ENCODE measurements around the gene TERB1. TPM values are rescaled to one million over a fixed set of nuclear protein-coding genes. Genes with fewer than 3 reads are reported as not detected.

TERB1 gene
- total RNA-seq, 1 experiment from 2014 or later, result not detected

- Histone ChIP-seq H3K4me1 (ENCODE audit: control insufficient read depth in 1 of 2, insufficient read depth in 2 of 2, low read length in 2 of 2) (no peaks in the 10 kb centered on the region), H3K27ac (ENCODE audit: low read depth, low read length) (no peak overlapping the region), H3K36me3 (ENCODE audit: control insufficient read depth in 1 of 2, insufficient read depth in 2 of 2, low read length in 2 of 2) (peaks cover 6 to 7% of the 10 kb centered on the region in 2 experiments; a peak in 3 of 4 replicates), H3K9me2 (ENCODE audit: insufficient read depth) (no peaks in the 10 kb centered on the region), H3K9ac (ENCODE audit: low read length) (no peak overlapping the region), H4K20me1 (ENCODE audit: insufficient read depth) (no peaks in the 10 kb centered on the region), H2AFZ (ENCODE audit: low read depth, low read length, poor library complexity, severe bottlenecking) (no peak overlapping the region), H3K4me3 (replicated peaks in 1 of 2; ENCODE audit: low read depth in 1 of 2, low read length in 2 of 2) (no peak overlapping the region), H3K79me2 (ENCODE audit: insufficient read depth, low read length) (no peaks in the 10 kb centered on the region), H3K4me2 (ENCODE audit: low read length) (no peak overlapping the region), H3K27me3 (ENCODE audit: insufficient read depth, low read length) (no peaks in the 10 kb centered on the region), H3K9me3 (ENCODE audit: control insufficient read depth in 1 of 2, insufficient read depth in 1 of 2, low read depth in 1 of 2, low read length in 2 of 2) (no peaks in the 10 kb centered on the region)
- DNase-seq (ENCODE audit: low read depth, low spot score) (no peak), ATAC-seq (peak; percentile 87)
- POLR2A ChIA-PET, result no interaction called here
- BruUV-seq (replicated peaks), result no TSS peak
- no peak for TF ChIP-seq SP1 (IDR thresholded peaks at IDR 0.05; ENCODE audit: low read depth)
- peak; percentile 29 to 67 (median 62); a peak in 5 of 6 replicates for TF ChIP-seq CTCF (IDR thresholded peaks at IDR 0.05 in 2 of 3, conservative IDR thresholded peaks at IDR 0.05 in 1 of 3; ENCODE audit: borderline replicate concordance in 1 of 3, insufficient read depth in 1 of 3, low read depth in 2 of 3, low read length in 2 of 3)
- peak; percentile 45 for TF ChIP-seq RAD21 (IDR thresholded peaks at IDR 0.05; ENCODE audit: low read depth)
- intact Hi-C loops (cut with micrococcal nuclease), result no loop called here
- RAD21 ChIA-PET (ENCODE audit: low non-redundant PET in 1 of 2, low total read pairs in 2 of 2, uncharacterized antibody in 2 of 2, unreplicated experiment in 2 of 2), result no interaction called here
- CTCF ChIA-PET, result interaction anchor here (1.6 to 2.0 kb wide), 2 partner anchors 113 to 151 kb away, joined by 3 to 4 read pairs; partner anchors contain the start of gene NAE1
These were observed 84.2 kb downstream of the TERB1 start for GRCh38 chr16:66717112-66717675.

- TF ChIP-seq POLR2AphosphoS5 (IDR thresholded peaks at IDR 0.05; ENCODE audit: low read depth, low read length), result no peak
- TF ChIP-seq ZBTB33 (IDR thresholded peaks at IDR 0.05; ENCODE audit: extremely low read depth, insufficient replicate concordance, low read length), result no peak
- TF ChIP-seq CEBPB (IDR thresholded peaks at IDR 0.05; ENCODE audit: low read depth), result no peak
- no peak for TF ChIP-seq SIN3A (IDR thresholded peaks at IDR 0.05; ENCODE audit: low read depth)
- TF ChIP-seq ZFX (IDR thresholded peaks at IDR 0.05), result no peak
- Histone ChIP-seq H3K27ac (ENCODE audit: low read depth, low read length) (no peak overlapping the region), H3K4me3 (replicated peaks in 1 of 2; ENCODE audit: low read depth in 1 of 2, low read length in 2 of 2) (no peak overlapping the region), H3K9ac (ENCODE audit: low read length) (no peak overlapping the region), H3K4me1 (ENCODE audit: control insufficient read depth in 1 of 2, insufficient read depth in 2 of 2, low read length in 2 of 2) (no peaks in the 10 kb centered on the region), H2AFZ (ENCODE audit: low read depth, low read length, poor library complexity, severe bottlenecking) (no peak overlapping the region), H3K36me3 (ENCODE audit: control insufficient read depth in 1 of 2, insufficient read depth in 2 of 2, low read length in 2 of 2) (no peaks in the 10 kb centered on the region), H3K4me2 (ENCODE audit: low read length) (no peak overlapping the region), H3K9me3 (ENCODE audit: control insufficient read depth in 1 of 2, insufficient read depth in 1 of 2, low read depth in 1 of 2, low read length in 2 of 2) (no peaks in the 10 kb centered on the region), H4K20me1 (ENCODE audit: insufficient read depth) (no peaks in the 10 kb centered on the region), H3K9me2 (ENCODE audit: insufficient read depth) (no peaks in the 10 kb centered on the region), H3K27me3 (ENCODE audit: insufficient read depth, low read length) (no peaks in the 10 kb centered on the region), H3K79me2 (ENCODE audit: insufficient read depth, low read length) (no peaks in the 10 kb centered on the region)
- no peak for ATAC-seq
- POLR2A ChIA-PET, result no interaction called here
- BruUV-seq (replicated peaks), result no TSS peak
- RAD21 ChIA-PET (ENCODE audit: low non-redundant PET in 1 of 2, low total read pairs in 2 of 2, uncharacterized antibody in 2 of 2, unreplicated experiment in 2 of 2), result no interaction called here
- CTCF ChIA-PET, result no interaction called here
- intact Hi-C loops (cut with micrococcal nuclease), result no loop called here
- no peak for DNase-seq (ENCODE audit: low read depth, low spot score)
These were observed 86.6 kb downstream of the TERB1 start for GRCh38 chr16:66714654-66715307.
